Measurements from ENCODE around the gene CCDC34. TPM values are rescaled to one million over a fixed set of nuclear protein-coding genes. Genes with fewer than 3 reads are reported as not detected.

The CCDC34 gene
- total RNA-seq, 1 donor from 2014 or later: 6.2 TPM

GRCh38 chr11:27392278-27393114, 29.5 kb upstream of the CCDC34 start:
- no peak for DNase-seq (ENCODE audit: low spot score)

- no peak for DNase-seq (ENCODE audit: low spot score)
Measured at GRCh38 chr11:27391331-27392015, 28.5 kb upstream of the CCDC34 start.

DNA sequence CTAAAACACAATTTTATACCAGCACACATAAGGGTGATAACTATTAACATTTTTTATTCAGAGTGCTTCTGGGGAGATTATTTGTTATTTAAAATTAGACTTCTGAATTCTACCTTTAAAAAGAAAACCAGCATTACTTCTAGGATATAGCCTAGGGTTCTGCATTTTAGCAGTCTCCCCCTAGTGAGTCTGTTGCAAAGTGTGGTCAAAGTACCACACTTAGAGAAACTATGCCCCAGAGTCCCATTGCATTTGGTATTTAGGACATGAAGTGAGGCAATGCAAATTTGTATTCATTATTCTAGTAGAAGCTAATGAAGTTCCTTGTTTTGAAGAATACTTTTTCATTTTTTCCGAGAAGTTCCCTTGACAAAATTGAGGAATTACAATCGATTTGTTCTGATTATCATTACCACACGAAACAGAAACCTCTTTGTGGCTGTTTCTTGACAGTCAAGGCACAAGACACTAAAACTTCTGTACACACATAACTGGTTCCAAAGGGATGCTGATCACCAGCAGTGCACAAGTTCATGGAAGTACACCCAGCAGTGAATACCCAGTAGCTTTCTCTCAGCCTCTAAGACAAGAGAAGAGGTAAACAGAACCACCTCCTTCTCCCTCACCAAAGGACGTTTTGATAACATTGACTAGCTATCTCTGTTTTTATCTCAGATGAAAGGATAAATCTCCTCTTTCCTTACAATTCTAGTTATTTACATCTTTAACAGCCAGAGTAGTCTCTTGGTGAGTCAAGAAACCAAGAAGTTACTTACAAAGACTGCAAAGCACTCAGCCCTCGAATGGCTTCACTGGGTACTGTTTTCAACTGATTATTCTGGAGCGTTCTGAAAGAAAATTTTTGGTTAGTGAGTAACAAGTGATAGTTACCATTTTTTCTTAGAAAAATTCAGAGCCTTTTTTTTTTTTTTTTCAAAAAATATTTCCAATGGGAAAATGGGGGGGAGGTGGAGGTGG, 27.6 kb upstream of the CCDC34 start:
- no peak for DNase-seq (ENCODE audit: low spot score)

DNA sequence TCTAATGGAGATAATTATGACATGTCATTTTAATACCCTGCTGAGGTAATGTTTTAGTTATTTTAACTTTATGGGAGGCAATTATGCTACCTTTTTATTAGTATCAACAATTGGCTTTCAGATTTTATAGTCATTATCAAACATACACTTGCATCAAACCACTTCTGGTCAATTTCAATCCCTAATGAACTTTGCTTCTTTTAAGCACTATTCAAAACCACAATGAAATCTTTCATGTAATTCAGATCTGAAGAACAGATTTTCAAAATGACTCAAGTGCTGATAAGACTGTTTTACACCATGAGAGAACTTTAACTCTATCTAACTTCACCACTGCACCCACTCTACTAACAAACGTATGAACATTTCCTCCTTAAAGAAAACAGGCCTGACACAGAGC, 25.9 kb upstream of the CCDC34 start:
- no peak for DNase-seq (ENCODE audit: low spot score)

- DNase-seq (ENCODE audit: low spot score): no peak
Measured at GRCh38 chr11:27388001-27388400, 25.0 kb upstream of the CCDC34 start.

- no peak for DNase-seq (ENCODE audit: low spot score)
Measured at GRCh38 chr11:27387362-27387761, 24.3 kb upstream of the CCDC34 start.

DNA sequence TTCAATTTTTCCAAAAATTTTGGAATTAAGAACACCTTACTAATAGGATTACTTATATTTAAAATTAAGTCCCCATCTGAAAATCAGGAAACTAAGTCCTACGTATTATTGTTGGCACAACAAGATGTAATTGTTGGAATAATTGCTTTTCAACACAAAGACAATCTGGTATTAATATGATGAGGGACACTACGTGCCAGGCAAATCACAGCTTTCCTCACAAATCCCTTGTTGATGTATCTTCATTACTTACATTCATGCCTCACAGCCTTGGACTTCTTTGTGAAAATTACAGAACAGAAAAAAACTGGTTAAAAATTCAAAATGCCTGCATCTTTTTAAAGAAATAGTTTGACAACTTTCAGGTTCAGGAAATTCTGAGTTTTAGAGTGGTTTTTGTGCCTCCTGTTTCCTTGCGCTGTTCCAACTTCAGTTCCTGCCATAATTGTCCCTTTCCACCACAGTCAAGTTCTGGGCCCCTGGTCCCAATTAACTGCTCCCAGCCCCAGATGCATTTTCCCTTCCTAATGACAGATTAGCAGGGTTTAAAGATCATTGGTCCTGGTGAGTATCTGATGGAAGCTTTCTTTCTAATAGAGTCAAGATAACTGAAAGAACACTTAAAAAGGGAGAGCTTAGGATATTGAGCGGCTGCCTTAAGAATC, 23.3 kb upstream of the CCDC34 start:
- no peak for DNase-seq (ENCODE audit: low spot score)

- DNase-seq (ENCODE audit: low spot score): no peak
Measured at GRCh38 chr11:27385245-27385644, 22.2 kb upstream of the CCDC34 start.

DNA sequence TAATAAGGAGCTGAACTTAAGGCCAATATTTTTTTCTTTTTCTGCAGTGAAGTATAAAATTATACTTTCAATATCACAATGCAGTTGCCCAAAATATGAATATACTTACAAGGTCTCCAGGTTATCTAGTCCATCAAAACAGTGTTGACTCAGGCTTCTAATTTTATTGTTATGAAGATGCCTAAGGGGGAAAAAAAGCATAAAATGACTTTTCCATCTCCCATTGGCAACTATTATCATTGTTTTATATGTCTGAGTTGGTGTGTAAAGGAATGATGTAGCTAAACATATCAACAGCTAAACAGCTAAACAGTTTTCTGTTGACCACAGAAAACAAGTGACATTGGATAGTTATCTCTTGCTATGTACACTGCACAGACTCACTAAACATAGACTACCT, 21.2 kb upstream of the CCDC34 start:
- no peak for DNase-seq (ENCODE audit: low spot score)

DNA sequence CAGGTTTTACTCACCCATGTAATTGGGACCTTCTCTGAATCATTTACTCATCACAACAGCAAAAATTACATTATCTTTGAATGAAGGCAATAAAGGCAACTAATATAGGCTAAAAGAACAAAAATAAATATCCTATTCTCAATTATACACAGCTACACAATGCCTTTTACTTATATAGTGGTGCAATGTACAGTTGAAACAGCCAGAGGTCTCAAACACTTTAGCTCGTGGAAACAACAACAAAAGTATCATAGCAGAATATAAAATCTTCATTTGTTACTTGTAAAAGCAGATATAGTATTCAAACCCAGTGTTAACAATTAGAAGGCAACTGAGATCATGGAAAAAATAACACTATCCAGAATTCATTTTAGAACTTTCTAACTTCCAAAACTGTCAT, 20.6 kb upstream of the CCDC34 start:
- DNase-seq (ENCODE audit: low spot score): no peak

GRCh38 chr11:27381238-27381666, 18.2 kb upstream of the CCDC34 start:
- DNase-seq (ENCODE audit: low spot score): no peak

GRCh38 chr11:27380771-27381170, 17.8 kb upstream of the CCDC34 start:
- no peak for DNase-seq (ENCODE audit: low spot score)

DNA sequence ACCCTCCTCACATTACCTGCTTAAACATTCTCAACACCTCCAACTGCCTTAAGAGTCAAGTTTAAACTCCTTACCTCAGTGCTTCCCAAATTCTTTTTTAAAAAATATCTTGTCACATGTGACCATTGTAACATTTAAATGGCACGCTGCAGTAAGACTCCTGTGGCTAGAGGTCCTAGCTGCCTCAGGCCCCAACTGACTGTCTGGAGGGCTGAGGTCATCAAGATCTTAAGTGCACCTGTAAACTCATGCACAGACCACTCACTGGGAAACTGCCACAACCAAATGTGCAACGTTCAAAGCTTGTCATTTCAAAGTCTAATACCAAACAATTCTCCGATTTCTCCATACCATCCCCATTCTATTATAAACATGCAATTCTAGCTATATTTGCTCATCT, 16.4 kb upstream of the CCDC34 start:
- DNase-seq (ENCODE audit: low spot score): no peak

- DNase-seq (ENCODE audit: low spot score): no peak
Measured at GRCh38 chr11:27375370-27375769, 12.4 kb upstream of the CCDC34 start.

DNA sequence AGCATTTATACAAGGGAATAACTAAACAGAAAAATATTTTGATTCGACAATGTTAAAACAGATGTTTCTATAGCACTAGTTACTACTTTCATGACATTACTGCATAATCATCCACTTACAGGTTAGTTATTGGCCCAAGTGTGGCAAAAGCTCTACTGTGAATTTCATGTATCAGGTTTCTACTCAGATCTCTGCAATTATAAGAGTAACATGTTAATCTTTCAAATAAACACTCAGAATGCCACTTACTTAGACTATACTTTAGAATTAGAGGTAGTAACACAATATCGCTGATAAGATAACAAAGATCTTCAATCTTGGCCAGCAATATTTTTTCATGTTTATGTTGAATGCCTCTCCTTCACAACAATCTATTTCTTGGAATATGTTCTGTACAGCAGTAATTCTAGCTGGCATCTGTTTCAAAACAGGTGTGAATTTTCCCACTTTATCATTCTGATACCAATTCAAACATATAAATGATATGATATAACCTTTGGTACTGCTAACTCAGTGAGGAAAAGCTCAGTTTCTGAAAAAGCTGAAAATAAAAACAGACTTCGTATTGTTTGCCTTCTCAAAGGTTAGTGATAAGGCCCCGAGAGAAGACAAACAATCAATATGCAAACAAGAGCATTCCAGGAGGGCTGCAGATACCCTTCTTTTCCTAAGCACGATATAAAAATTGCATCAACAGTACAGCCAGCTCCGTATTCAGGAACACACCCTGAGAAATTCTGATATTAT, 11.0 kb upstream of the CCDC34 start:
- DNase-seq (ENCODE audit: low spot score): no peak

DNA sequence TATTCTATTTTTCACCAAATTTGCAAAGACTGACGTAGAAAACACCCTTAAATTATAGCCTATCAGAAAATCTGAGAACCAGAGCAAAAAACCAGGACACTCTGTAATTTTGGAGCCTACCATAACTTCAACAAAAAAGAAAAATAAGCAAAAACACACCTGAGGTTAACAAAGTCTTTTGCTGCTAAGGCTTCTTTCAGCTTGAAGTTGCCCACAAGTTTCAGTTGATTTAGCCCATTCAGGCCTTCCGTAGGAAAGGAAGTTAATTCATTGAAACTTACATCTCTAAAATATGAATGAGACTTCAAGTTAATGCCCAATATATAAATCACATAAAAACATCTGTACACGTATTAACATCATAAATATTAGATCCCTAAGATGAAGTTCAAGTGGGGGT, 10.4 kb upstream of the CCDC34 start:
- DNase-seq (ENCODE audit: low spot score): no peak

DNA sequence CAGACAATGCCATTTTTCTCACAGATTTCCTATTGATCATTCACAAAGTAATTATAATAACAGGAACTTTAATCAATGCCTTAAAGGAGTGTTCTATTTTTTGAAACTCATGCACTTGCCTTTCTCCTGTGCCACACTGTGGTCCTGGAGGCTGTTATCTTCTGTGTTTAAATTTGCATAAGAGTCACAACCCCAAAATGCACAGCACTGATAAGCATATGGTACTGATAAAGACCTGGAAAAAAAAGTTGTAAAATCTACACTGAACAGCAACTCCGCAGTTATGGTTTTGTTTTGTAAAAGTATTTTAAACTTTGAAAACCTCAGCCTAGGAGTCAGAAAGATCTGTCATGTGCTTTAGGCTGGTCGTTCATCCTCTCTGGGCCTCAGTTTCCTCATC, 9.1 kb upstream of the CCDC34 start:
- DNase-seq (ENCODE audit: low spot score): no peak

DNA sequence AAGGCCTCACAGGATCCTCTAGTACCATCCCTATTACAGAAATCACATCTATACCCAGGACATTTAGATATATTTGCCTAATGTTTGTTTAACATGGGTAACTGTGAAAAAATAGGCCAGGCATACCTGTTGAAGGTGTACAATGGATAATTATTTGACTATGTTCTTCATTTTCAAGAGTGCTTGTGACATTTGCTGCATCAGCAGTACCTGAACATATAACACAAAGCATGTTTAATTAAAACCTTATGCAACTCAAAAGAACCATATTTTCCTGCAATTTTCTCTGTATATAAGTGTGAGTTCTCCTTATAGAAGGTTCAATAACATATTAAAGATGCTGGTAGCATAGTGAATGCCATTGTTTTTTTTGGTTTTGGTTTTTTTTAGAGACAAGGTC, 8.5 kb upstream of the CCDC34 start:
- no peak for DNase-seq (ENCODE audit: low spot score)

GRCh38 chr11:27370374-27370773, 7.4 kb upstream of the CCDC34 start:
- no peak for DNase-seq (ENCODE audit: low spot score)

GRCh38 chr11:27367881-27368280, 4.9 kb upstream of the CCDC34 start:
- DNase-seq (ENCODE audit: low spot score): no peak
